H1 (cell line): ENCODE results near the gene MTX1. TPM values are rescaled to one million over a fixed set of nuclear protein-coding genes. Genes with fewer than 3 reads are reported as not detected.

Source experiments
- microRNA counts: library from miRNA; unstranded; fragments of <30 nt; microRNA quantifications from one replicate; lab custom pipeline; 2015
- polyA plus RNA-seq, 7 experiments: library from polyadenylated mRNA; depleted of rRNA in 3 of 7; stranded (reverse) in 5 of 7; unstranded in 2 of 7; fragments of >200 nt in 5 of 7; fragments of 200-250 nt in 2 of 7; gene quantifications; 1 replicate in 5 of 7; 2 replicates in 1 of 7; 4 replicates in 1 of 7; pipeline versions ENCODE4 v1.2.1 to v1.2.3, GENCODE V29; 2011 to 2013; ENCODE audit warnings: missing spikeins in 2 of 7, mixed read lengths in 2 of 7
- total RNA-seq: library from RNA; stranded (reverse); fragmentation: NEBNext Ultra II Directional; extraction: Animal tissue kit (Norgen Biotek cat#: 25700); gene quantifications from 2 replicates; pipeline ENCODE4 v1.2.1, GENCODE V29; 2021

The MTX1 gene
- total and polyA plus RNA-seq, 2 of the 8 experiments (the other 6 are each of a cell fraction or from before 2014, with no cell fraction given): 47.9 to 131 TPM

MicroRNAs encoded within 50 kb of the gene (microRNA counts, 767-probe panel; counts per million panel counts)
- microRNA hsa-miR-92b-3p (lab: Ali Mortazavi, UCI): 879 counts per million, percentile 95 among the panel's probes with 10 or more counts

Other genes starting within 250 kb of the MTX1 start
- gene PYGO2, start 246.9 kb upstream of the MTX1 start, total RNA-seq: 31.6 and 32.4 TPM in 2 replicates
- 31.0 and 36.3 TPM in 2 replicates for gene PYGO2, start 246.9 kb upstream of the MTX1 start, polyA plus RNA-seq (2011; rRNA removed)
- 204 and 212 TPM in 2 replicates for gene SHC1, start 237.9 kb upstream of the MTX1 start, total RNA-seq
- 177 and 197 TPM in 2 replicates for gene SHC1, start 237.9 kb upstream of the MTX1 start, polyA plus RNA-seq (2011; rRNA removed)
- 284 and 294 TPM in 2 replicates for gene CKS1B, start 234.0 kb upstream of the MTX1 start, total RNA-seq
- gene CKS1B, start 234.0 kb upstream of the MTX1 start, polyA plus RNA-seq (2011; rRNA removed): 801 and 1,025 TPM in 2 replicates
- gene FLAD1, start 225.4 kb upstream of the MTX1 start, total RNA-seq: 97.4 and 104 TPM in 2 replicates
- gene FLAD1, start 225.4 kb upstream of the MTX1 start, polyA plus RNA-seq (2011; rRNA removed): 143 and 189 TPM in 2 replicates
- gene LENEP, start 215.1 kb upstream of the MTX1 start, total RNA-seq: 1.2 and 1.3 TPM in 2 replicates
- 1.1 TPM in 1 of 2 replicates, not detected in the other for gene LENEP, start 215.1 kb upstream of the MTX1 start, polyA plus RNA-seq (2011; rRNA removed)
- gene ZBTB7B, start 205.9 kb upstream of the MTX1 start, total RNA-seq: 22.1 and 24.5 TPM in 2 replicates
- gene ZBTB7B, start 205.9 kb upstream of the MTX1 start, polyA plus RNA-seq (2011; rRNA removed): 36.9 and 38.3 TPM in 2 replicates
- gene DCST2, start 174.9 kb upstream of the MTX1 start, total RNA-seq: 0.43 TPM in 1 of 2 replicates, not detected in the other
- gene DCST2, start 174.9 kb upstream of the MTX1 start, polyA plus RNA-seq (2011; rRNA removed): 1.7 and 2.1 TPM in 2 replicates
- gene DCST1, start 174.9 kb upstream of the MTX1 start, total RNA-seq: not detected in 2 replicates
- 0.03 TPM in 1 of 2 replicates, not detected in the other for gene DCST1, start 174.9 kb upstream of the MTX1 start, polyA plus RNA-seq (2011; rRNA removed)
- 32.2 and 32.9 TPM in 2 replicates for gene ADAM15, start 157.4 kb upstream of the MTX1 start, total RNA-seq
- 37.6 and 51.2 TPM in 2 replicates for gene ADAM15, start 157.4 kb upstream of the MTX1 start, polyA plus RNA-seq (2011; rRNA removed)
- gene EFNA4, start 145.0 kb upstream of the MTX1 start, total RNA-seq: 18.5 and 21.9 TPM in 2 replicates
- gene EFNA4, start 145.0 kb upstream of the MTX1 start, polyA plus RNA-seq (2011; rRNA removed): 23.2 and 23.9 TPM in 2 replicates
- gene EFNA3, start 129.9 kb upstream of the MTX1 start, total RNA-seq: 10.8 and 11.6 TPM in 2 replicates
- 13.8 and 18.7 TPM in 2 replicates for gene EFNA3, start 129.9 kb upstream of the MTX1 start, polyA plus RNA-seq (2011; rRNA removed)
- 4.0 and 4.9 TPM in 2 replicates for gene EFNA1, start 80.8 kb upstream of the MTX1 start, total RNA-seq
- 11.8 and 14.6 TPM in 2 replicates for gene EFNA1, start 80.8 kb upstream of the MTX1 start, polyA plus RNA-seq (2011; rRNA removed)
- 36.5 and 41.6 TPM in 2 replicates for gene SLC50A1, start 72.8 kb upstream of the MTX1 start, total RNA-seq
- gene SLC50A1, start 72.8 kb upstream of the MTX1 start, polyA plus RNA-seq (2011; rRNA removed): 80.7 and 90.8 TPM in 2 replicates
- gene DPM3, start 68.2 kb upstream of the MTX1 start, total RNA-seq: 44.8 and 49.3 TPM in 2 replicates
- gene DPM3, start 68.2 kb upstream of the MTX1 start, polyA plus RNA-seq (2011; rRNA removed): 227 and 349 TPM in 2 replicates
- gene KRTCAP2, start 35.4 kb upstream of the MTX1 start, total RNA-seq: 146 TPM in 2 replicates
- gene KRTCAP2, start 35.4 kb upstream of the MTX1 start, polyA plus RNA-seq (2011; rRNA removed): 317 and 419 TPM in 2 replicates
- 15.0 and 15.5 TPM in 2 replicates for gene TRIM46, start 34.8 kb upstream of the MTX1 start, total RNA-seq
- 21.6 and 34.7 TPM in 2 replicates for gene TRIM46, start 34.8 kb upstream of the MTX1 start, polyA plus RNA-seq (2011; rRNA removed)
- gene THBS3, start 798 bp upstream of the MTX1 start, total RNA-seq: 2.6 and 3.0 TPM in 2 replicates
- 3.5 and 5.0 TPM in 2 replicates for gene THBS3, start 798 bp upstream of the MTX1 start, polyA plus RNA-seq (2011; rRNA removed)
- 52.2 and 55.4 TPM in 2 replicates for gene ENTREP3, start 46.8 kb downstream of the MTX1 start, total RNA-seq
- 22.8 and 39.1 TPM in 2 replicates for gene ENTREP3, start 46.8 kb downstream of the MTX1 start, polyA plus RNA-seq (2011; rRNA removed)
- gene SCAMP3, start 53.7 kb downstream of the MTX1 start, total RNA-seq: 48.9 and 50.0 TPM in 2 replicates
- 143 and 151 TPM in 2 replicates for gene SCAMP3, start 53.7 kb downstream of the MTX1 start, polyA plus RNA-seq (2011; rRNA removed)
- 58.2 and 62.2 TPM in 2 replicates for gene CLK2, start 64.8 kb downstream of the MTX1 start, total RNA-seq
- 76.0 and 98.8 TPM in 2 replicates for gene CLK2, start 64.8 kb downstream of the MTX1 start, polyA plus RNA-seq (2011; rRNA removed)
- gene HCN3, start 68.8 kb downstream of the MTX1 start, total RNA-seq: 5.5 and 6.4 TPM in 2 replicates
- 7.3 and 8.8 TPM in 2 replicates for gene HCN3, start 68.8 kb downstream of the MTX1 start, polyA plus RNA-seq (2011; rRNA removed)
- gene PKLR, start 92.7 kb downstream of the MTX1 start, total RNA-seq: 2.3 and 2.4 TPM in 2 replicates
- gene PKLR, start 92.7 kb downstream of the MTX1 start, polyA plus RNA-seq (2011; rRNA removed): 7.5 and 9.9 TPM in 2 replicates
- gene FDPS, start 100.2 kb downstream of the MTX1 start, total RNA-seq: 368 and 370 TPM in 2 replicates
- gene FDPS, start 100.2 kb downstream of the MTX1 start, polyA plus RNA-seq (2011; rRNA removed): 234 and 267 TPM in 2 replicates
- 54.6 and 59.8 TPM in 2 replicates for gene RUSC1, start 112.2 kb downstream of the MTX1 start, total RNA-seq
- 90.4 and 117 TPM in 2 replicates for gene RUSC1, start 112.2 kb downstream of the MTX1 start, polyA plus RNA-seq (2011; rRNA removed)